ENCODE data around the gene GLP1R.

The GLP1R gene

DNA sequence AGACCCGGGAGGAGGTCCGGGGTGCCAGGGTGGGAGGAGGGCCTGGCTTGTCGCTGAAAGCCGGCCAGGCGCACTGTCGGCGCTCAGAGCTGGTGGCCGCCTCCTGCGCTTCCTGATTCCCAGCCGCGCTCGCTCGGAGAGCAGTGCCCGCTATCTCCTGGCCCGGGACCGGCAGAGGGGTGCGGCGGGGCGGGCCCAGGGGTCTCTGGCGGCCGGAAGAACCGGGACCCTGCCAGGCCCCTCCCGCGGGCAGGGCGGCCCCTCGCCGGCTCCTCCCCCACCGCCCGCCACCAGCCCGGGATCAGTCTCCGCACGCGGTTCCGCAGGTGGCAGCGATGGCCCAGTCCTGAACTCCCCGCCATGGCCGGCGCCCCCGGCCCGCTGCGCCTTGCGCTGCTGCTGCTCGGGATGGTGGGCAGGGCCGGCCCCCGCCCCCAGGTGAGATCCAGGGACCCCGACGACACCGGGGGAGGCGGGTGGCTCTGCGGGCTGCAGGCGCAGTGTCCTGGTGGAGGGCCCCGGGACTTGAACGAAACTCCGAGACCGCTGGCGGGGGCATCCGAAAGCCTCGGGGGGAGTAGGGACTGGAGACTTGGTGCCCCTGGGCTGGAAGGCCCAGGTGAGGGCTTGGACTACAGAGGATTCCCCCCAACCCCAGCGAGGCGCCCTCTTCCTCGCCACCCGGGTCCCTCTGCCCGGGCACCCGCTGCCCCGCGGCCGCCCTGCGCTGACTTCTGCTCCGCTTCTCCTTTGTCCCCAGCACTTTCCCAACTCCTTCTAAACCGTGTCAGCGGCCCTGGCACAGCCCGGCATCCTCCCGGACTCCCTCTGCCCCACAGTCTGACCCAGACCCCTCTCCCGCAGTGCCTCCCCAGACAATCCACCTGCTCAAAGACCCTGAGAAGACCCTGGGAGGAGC lies at the start of gene GLP1R:
Gene GLP1R, plus strand, starts transcription at position 301 of the 919 bp plus-strand sequence. Its CDS starts 60 bp downstream, at position 361.
- DNase-seq (ENCODE audit: low read depth in 3 of 3), result no peak

DNA sequence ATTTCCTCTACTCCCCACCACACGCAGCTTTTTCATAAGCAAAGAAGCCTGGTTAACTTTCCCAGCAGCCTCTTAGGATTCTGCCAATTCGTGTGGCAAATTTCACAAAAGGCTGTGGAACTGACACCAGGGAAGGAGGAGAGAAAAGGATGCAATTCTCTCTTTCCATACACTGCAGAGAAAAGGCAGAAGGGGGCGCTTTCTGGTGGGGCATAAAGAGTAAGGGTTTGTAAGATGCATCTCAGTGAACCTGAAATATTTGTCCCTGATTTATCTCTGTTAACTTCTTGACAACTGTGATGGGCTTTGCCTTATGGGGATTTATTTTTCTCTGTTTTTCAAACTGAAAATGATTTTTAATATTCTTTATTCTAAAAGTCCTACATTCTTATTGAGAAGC lies 45.5 kb upstream of the GLP1R start:
- peak in 1 of 3 donors; percentile 15 for DNase-seq (ENCODE audit: low read depth in 3 of 3)

DNA sequence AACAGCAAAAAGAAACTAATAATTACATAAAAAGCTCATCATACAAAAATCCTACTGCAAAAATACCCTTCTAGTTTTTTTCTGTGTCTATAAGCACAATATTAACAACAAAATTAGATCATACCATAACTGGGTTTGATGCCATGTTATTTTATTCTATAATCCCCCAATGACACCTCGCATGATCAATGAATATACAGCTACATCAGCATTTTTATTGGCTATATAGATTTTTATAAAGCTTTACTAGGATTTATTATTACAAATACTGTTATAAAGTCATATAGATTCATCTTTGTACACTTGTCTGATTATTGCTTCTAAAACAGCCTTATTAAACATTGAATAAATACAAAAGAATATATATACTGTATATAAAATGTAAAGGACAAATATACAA lies 45.1 kb upstream of the GLP1R start:
- DNase-seq (ENCODE audit: low read depth in 3 of 3), result no peak

DNA sequence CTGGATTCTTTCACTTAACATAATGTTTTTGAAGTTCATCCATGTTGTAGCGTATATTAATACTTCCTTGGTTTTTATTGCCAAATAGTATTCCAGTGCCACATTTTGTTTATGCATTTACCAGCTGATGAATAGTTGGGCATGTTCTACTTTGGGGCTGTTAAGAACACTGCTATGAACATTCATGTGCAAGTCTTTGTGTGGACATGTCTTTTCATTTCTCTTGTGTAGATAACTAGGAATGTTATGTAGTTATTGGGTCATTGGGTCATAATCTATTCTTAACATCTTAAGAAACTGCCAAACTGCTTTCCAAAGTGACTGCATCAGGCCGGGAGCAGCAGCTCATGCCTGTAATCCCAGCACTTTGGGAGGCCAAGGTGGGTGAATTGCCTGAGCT lies 43.8 kb upstream of the GLP1R start:
- no peak for DNase-seq (ENCODE audit: low read depth in 3 of 3)

DNA sequence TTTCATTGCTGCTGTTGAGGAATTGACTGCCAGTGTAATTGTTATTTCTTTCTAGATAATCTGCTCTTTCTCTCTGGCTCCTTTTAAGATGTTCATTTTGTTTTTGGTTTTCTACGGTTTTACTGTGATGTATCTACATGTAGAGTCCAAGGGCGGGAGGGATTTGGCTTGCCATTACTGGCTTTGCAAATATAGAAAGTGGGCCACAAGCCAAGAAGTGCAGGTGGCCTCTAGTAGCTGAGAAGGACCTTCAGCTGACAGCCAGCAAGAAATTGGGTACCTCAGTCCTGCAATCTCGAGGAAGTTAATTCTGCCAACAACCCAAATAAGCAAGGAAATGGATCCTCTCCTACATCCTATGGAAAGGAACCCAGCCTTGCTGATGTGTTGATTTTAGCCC lies 42.8 kb upstream of the GLP1R start:
- no peak for DNase-seq (ENCODE audit: low read depth in 3 of 3)

DNA sequence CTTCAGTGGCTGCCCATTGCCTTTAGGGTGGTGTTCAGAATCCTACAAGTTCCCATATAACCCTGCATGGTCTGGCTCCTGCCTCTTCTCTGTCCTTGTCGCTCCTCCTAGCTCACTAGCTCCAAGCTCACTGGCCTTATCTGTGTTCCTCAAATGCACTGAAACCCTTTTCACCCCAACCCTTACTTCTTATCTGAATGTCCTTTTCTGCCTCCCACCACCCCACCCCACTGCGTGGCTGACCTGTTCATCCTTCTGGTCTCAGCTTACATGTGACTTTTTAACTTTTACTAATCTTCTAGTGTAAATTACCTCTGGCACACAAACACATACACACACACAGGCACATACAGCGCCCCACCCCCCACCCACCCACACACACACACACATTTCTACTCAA lies 41.0 kb upstream of the GLP1R start:
- no peak for DNase-seq (ENCODE audit: low read depth in 3 of 3)

DNA sequence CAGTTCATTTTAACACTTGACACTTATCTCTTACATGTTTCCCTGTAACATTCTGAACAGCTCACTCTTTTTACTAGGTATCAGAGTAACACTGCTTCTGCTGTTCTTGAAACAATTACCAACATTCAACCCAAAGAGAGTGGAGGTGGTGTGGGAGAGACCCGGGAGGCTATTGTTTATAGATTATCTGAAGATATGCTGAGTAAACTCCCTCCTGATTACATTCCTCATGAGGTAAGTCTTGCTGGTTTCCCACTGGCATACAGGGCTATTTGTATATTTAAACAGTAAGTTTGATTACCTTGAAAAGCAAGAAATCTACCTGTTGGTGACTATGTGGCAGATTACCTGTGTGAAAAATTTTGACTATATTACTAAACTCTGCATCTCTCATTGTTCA lies 39.8 kb upstream of the GLP1R start:
- no peak for DNase-seq (ENCODE audit: low read depth in 3 of 3)

DNA sequence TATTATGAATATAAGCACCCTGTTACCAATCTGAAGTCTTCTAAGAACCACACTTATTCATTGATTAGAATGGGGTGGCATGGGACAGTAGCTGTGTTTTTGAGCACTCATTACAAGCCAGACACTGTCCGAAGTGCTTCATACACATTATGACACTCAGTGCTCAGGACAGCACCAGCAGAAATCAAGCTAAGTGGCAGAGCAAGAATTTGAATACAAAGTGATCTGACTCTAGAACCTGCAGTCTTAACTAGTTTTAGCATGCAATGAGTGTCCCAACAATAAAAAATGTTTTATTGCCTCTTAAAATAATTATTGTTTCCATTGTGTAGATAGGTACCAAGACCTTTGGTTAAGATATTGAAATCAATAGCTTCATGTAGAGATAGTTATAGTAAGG lies 39.1 kb upstream of the GLP1R start:
- DNase-seq (ENCODE audit: low read depth in 3 of 3), result no peak

DNA sequence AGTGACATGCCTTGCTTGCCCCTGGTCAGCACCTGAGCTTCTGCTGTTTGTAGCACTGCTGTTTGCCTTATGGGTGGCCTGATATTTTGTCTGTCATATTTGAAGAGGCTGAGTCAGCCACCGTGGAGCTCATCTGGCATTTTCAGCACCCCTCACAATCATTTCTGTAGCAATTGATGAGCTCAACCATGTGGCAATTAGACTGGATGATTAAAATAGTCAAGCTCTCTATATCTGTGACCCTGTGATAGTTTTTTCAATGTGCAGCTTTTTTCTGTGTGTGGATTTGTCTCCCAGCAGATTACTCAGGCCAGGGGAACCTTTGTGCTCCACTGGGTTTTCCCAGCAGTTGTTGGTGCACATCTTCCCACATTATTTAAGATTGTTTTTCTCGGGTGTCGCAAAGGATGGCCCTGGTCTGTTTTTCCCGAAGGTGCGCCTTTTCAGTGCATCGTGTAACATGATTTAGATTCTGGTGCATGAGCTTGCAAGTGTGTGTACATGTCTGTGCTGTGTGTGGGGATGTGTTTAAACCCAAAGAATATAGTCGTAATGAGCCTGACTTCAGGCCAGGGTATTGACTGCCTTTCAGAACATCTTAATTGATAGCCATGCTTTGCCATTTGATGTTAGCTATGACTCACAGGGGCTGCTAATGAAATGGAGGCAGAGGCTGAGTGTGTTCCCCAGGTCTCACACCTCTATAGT lies 31.6 kb upstream of the GLP1R start:
- no peak for DNase-seq (ENCODE audit: low read depth in 3 of 3)

DNA sequence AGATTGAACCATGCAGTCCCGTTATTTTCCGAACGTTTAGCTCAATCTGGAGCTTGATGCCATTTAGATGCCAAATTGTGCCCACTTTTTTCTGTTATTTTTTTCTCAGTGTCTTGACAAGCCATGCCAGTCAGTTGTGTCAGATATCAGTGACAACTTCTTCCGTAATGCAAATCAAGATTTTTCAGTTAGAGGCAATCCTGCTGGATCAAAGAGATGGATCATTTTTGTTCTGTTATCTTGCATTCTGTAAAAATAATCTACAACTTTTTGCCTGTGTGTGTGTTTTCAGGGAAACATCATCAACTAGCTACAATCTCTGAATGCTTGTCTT lies 31.1 kb upstream of the GLP1R start:
- no peak for DNase-seq (ENCODE audit: low read depth in 3 of 3)

DNA sequence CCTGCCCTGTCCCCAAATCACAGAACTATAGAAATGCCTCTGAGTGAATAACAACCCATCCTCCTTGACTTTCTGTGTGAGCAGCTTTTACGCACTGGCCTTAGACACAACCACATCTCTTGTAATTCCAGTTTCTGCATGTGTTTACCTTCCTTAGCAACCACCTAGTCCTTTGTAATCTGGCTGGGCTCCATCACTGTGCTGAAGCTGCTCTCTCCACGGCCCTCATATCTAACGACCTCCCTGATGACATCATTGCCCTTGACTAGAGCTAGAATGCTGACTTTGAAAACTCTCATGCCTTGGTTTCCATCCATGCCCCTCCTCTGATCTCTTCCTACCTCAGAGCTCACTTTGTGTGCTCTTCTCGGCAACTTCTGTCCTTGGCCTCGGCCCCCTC lies 30.5 kb upstream of the GLP1R start:
- DNase-seq (ENCODE audit: low read depth in 3 of 3), result no peak

DNA sequence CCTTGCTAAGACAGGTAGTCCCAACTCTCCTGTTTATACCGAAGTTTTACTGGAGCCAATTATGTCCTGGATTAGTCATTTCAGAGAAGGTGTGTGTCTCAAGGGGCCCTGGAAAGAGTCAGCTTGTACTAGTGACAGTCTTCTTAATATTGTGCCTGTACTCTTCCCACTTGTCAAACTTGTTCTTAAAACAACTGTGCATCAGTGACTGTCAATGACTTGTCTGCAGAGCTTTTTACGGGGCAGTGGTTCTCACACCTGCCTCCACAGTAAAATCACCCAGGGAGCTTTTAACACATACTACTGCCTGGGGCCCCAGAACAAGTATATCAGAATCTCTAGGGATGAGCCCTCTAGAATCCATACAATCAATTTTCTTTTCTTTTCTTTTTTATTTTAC lies 28.4 kb upstream of the GLP1R start:
- DNase-seq (ENCODE audit: low read depth in 3 of 3), result no peak

DNA sequence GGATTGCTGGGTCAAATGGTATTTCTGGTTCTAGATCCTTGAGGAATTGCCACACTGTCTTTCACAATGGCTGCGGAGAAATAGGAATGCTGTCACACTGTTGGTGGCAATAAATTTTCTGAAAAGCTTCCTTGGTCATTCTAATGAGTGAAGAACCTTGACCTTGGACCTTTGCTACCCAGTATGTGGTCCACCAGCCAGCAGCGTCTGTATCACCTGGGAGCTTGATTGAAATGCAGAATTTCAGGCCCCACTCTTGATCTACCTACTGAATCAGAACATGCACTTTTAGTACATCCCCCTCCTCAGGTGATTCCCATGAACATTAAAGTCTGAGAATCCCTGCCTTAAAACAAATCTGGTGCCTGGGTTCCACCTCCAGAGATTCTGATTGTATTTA lies 27.5 kb upstream of the GLP1R start:
- no peak for DNase-seq (ENCODE audit: low read depth in 3 of 3)

DNA sequence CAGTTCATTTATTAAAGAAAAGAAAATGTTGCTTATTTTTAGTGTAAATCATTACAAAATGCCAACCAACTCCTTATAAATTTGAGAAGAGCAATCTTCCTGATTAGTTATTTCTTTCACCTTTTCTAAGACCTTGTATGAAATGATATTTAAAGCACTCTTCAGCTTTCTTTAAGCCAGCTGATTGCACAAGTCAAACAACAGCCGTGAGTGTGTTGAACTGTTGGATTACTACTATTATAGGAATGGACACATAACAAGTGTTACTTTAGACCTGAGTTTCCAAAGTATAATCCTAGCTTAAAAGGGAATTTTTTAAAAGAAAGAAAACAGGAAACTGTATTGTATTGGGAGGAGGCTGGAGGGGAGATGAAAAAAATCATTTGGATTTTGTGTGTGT lies 26.8 kb upstream of the GLP1R start:
- no peak for DNase-seq (ENCODE audit: low read depth in 3 of 3)

DNA sequence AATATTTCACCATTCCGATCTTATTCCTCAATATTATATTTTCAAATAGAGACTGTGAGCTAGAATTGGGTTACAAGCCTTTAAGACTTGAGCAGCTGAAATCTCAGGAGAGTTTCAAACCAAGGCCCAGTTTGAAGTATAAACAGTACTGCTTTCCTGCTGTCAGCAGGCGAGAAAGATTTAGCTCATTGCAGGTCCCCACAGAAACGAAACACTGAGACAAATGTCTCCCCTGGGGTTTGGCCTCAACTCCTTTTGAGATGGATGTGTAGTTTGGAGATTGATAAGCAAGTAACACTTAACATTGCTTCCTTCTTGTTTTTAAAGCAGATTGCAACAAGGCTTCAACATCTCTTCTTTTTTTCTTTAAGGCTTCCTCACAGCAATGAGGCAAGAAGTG lies 22.4 kb upstream of the GLP1R start:
- DNase-seq (ENCODE audit: low read depth in 3 of 3), result no peak

DNA sequence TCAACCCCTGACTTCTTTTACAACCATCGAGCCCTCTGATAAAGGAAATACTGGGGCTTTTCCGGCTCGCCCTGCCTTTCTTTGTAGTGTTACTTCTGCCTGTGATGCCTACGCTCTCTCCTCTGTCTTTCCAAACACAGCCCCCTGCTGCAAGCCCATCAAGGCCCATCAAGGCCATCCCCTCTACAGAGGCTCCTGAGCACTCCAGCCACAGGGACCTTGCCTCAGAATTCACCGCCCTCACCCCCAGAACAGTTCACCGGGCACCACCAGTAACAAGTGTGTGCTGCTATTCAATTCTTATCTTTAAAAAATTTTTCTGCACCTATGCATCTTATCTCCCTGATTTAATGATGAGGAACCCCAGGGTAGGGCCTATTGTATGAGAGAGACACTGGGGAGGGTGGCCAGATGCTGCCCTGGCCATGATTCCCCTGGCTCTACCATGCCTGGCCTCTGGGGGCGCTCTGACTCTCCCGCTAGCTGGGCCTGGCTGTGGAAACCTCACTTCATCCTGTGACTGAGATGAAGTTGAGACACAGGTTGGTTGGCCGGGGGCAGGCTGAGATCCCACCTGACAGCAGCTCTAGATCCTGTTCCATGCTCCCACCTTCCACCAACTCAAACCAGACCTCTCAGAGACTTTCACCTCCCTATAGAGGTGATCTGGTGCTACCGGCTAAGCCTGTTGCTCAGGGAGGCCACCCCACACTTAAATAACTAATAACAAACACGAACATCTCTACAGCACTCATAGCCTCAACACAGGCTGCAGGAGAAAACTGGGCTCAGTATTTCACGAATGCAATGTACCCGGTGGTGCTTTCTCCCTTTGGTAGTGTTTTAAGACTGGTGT lies 19.2 kb upstream of the GLP1R start:
- DNase-seq (ENCODE audit: low read depth in 3 of 3), result peak; percentile 19 to 47 (median 31)

DNA sequence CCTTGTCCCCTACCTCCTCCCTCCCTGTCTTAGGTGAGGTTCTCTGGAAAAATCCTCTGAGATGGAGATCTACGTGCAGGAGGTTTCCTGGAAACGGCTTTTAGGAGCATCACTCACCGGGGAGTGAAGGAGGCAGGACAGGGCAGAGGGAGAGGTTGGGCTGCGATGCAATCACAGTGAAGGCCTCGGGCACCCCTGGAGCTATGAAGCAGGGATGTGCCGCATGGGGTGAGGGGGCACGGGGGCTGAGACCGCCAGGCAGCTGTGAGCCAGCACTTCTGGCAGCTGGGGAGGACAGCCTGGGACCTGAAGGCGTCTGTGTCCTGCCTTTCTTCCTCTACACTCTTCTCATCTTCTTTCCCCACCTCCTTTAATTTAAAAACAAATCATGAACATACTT lies 12.9 kb upstream of the GLP1R start:
- DNase-seq (ENCODE audit: low read depth in 3 of 3), result no peak

DNA sequence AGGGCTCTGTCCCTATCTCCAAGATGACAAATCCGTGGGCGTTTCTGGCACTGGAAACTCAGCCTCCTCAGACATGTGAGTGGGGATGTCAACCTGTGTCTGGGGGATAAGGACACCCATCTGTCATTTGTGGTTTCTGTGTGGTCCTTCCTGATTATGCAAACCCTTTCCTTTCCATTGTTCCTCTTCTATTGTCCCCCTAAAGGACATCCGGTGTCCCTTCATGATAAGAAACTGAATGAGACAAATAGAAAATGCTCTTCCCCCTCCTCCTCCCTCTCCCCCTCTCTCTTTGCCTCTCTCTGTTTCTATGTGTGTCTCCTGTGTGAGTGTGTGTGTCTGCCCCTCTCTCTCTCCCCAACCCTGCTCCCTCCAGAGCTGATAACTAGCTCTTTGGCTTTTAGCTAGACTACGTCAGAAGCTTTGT lies 11.5 kb upstream of the GLP1R start:
- no peak for DNase-seq (ENCODE audit: low read depth in 3 of 3)

DNA sequence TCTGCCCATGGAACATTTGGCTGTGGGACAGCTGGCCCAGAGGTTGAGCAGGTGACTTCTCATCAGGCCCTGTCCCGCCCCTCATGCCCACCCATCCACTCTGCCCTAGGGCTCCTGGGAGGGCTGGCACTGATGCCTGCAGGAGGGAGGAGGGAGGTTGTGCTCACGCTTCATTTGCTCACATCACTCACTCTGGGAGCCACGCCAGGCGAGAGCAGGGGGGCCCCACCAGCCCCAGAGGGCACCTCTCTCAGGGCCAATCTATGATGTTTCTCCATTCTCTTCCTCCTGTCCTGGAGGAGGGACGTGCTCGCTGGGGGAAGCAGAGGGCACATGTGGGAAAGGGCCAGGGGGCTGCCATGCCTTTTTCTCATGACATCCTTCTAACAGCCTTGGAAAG lies 10.9 kb upstream of the GLP1R start:
- no peak for DNase-seq (ENCODE audit: low read depth in 3 of 3)

DNA sequence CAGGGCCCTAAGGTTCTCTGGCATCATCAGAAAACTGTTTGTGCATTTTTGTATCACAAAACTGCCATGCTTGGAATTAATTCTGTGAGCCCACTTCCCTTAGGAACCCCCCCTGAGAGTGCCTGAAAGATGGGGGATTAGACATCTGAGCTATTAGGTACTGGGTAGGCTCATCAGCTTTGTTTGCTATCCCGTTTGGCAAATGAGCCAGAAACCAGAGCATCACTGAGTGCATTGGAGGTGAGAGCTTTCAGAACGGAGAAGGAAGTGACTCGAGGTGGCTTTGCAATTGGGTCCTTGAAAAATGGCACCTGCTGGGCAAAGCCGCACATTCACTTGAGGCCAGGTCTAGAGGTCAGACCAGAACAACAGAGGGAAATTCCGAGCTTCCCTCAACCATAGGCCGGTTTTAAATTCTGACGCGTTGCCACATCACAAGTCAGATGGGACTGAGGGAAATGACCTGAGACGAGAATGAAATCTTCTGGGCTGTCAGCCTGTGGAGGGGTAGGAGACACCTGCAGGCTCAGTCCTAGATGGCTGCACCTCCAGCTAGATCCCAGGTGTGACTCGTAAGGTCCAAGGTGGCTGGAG lies 8.4 kb upstream of the GLP1R start:
- DNase-seq (ENCODE audit: low read depth in 3 of 3), result no peak

DNA sequence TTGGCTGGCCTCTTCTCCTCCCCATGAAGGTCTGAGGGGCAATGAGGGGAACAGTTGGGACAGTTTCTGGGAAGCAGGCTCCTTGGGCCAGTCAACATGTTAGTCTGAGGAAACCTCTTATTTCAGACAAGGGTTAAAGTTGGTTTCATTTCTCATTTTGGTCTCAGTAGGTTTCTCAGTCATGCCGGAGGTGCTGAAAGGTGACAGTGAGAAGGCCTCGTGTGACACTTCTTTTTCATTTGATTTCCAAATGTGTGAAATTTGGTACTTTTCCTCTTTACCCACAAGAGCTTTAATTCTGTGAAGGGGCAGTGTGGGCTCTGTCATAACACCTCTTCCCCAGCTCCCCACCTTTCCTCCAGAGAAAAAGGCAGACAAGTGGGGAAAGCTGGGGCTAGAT lies 7.5 kb upstream of the GLP1R start:
- no peak for DNase-seq (ENCODE audit: low read depth in 3 of 3)

DNA sequence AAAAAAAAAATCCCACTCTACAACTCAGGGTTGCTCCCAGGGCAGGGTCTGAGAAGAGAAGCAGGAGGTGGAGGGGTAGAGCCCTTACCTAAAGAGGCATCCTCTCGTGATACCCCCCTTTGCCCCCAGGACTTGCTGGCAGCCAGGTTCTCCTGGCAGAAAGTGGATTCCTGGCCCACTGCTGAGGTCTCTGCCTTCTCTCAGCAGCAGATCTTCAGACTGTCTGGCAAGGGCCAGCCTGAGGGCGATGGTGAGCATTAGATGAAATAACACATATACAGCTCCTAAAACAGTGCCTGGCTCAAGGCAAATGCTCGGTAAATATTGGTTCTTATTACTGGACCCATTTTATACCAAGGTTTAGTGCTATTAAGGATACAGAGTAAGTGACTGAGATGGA lies 4.8 kb upstream of the GLP1R start:
- no peak for DNase-seq (ENCODE audit: low read depth in 3 of 3)

Data from stimulated activated CD4-positive, alpha-beta T cell treated with anti-CD3 and anti-CD28 coated beads, TNF-alpha, amount 100 ng/mL, for 48 hours (primary cell).